Gastrocnemius medialis (tissue), 4 donors: ENCODE results near the gene ZNF689. TPM values are rescaled to one million over a fixed set of nuclear protein-coding genes. Genes with fewer than 3 reads are reported as not detected.

Source experiments
- ATAC-seq, 2 donors: fragments of 150-250 bp; one replicate each; pipeline ENCODE4 v1.9.1; 2016
- DNase-seq, 2 donors: peaks; one replicate each; pipeline ENCODE4 v3.0.0-alpha.2; 2019
- H3K27ac ChIP-seq, 4 donors: fragments of 200-600 bp; sonication (generic); 1 replicate in 1 of 4; 2 replicates in 3 of 4; pipeline ENCODE4 v1.5.1; 2016 to 2018; ENCODE audit warnings: mild to moderate bottlenecking in 2 of 4, moderate library complexity in 1 of 4
- H3K27me3 ChIP-seq, 3 donors: fragments of 200-600 bp; sonication (generic) in 2 of 3; 1 replicate in 1 of 3; 2 replicates in 2 of 3; pipeline versions ENCODE4 v1.5.1 to v1.6.0; 2016 to 2019; ENCODE audit warnings: mild to moderate bottlenecking in 1 of 3, moderate library complexity in 1 of 3
- H3K36me3 ChIP-seq, 2 donors: fragments of 200-600 bp; sonication (generic) in 1 of 2; one replicate each; pipeline ENCODE4 v1.5.1; 2017 to 2018
- H3K4me1 ChIP-seq, 2 donors: fragments of 200-600 bp; sonication (generic) in 1 of 2; one replicate each; pipeline ENCODE4 v1.5.1; 2016 to 2017; ENCODE audit warnings: mild to moderate bottlenecking in 2 of 2
- H3K4me3 ChIP-seq, 4 donors: fragments of 200-600 bp; sonication (generic) in 3 of 4; 1 replicate in 1 of 4; 2 replicates in 3 of 4; pipeline ENCODE4 v1.5.1; 2016 to 2019; ENCODE audit warnings: mild to moderate bottlenecking in 2 of 4
- H3K9me3 ChIP-seq, 3 donors: fragments of 200-600 bp; sonication (generic) in 2 of 3; 1 replicate in 1 of 3; 2 replicates in 2 of 3; pipeline ENCODE4 v1.5.1; 2016 to 2019
- POLR2A ChIP-seq, 2 donors: fragments of 450-650 bp; IDR thresholded peaks; one replicate each; pipeline ENCODE4 v1.6.1; 2017; ENCODE audit warnings: antibody characterized with exemption in 2 of 2, mild to moderate bottlenecking in 2 of 2, moderate library complexity in 2 of 2
- in situ Hi-C, 4 donors: fragments of 200-750 bp; cut with MboI; loops; one replicate each; pipeline versions ENCODE4 v1.15.0 to v1.8.0; 2017; ENCODE audit warnings: low sequenced_read_pairs in 4 of 4
- intact Hi-C: fragments of 100-400 bp; cut with DNase I; formaldehyde crosslinking; loops from one replicate; pipeline ENCODE4 v1.15.1; 2023; ENCODE audit warnings: low total_unique reads
- total RNA-seq, 4 donors: library from RNA; depleted of rRNA; stranded (reverse); fragments of >200 nt; gene quantifications; one replicate each; pipeline versions ENCODE4 v1.1.0 to v1.2.3, GENCODE V29; 2016
- TF ChIP-seq, protein P1 (sequence below), 5 experiments: fragments of 450-650 bp in 3 of 5; fragments of 200-600 bp in 2 of 5; sonication (generic) in 2 of 5; IDR thresholded peaks in 4 of 5; conservative IDR thresholded peaks in 1 of 5; 1 replicate in 4 of 5; 2 replicates in 1 of 5; pipeline ENCODE4 v1.5.1; 2016 to 2019; ENCODE audit warnings: antibody characterized with exemption in 5 of 5, mild to moderate bottlenecking in 3 of 5, moderate library complexity in 3 of 5

ZNF689 gene
- total RNA-seq, 4 donors from 2014 or later: 2.9 to 6.3 (median 6.1) TPM

GRCh38 chr16:30652718-30653117 lies 42.5 kb upstream of the ZNF689 start:
- H3K36me3 ChIP-seq: peaks cover 3 to 50% of the 10 kb centered on the region in 2 donors
- H3K27ac ChIP-seq: peak overlapping the region; percentile 94 to 99 (median 98)
- TF ChIP-seq POLR2A (IDR thresholded peaks at IDR 0.05): no peak
- TF ChIP-seq, protein P1, sequence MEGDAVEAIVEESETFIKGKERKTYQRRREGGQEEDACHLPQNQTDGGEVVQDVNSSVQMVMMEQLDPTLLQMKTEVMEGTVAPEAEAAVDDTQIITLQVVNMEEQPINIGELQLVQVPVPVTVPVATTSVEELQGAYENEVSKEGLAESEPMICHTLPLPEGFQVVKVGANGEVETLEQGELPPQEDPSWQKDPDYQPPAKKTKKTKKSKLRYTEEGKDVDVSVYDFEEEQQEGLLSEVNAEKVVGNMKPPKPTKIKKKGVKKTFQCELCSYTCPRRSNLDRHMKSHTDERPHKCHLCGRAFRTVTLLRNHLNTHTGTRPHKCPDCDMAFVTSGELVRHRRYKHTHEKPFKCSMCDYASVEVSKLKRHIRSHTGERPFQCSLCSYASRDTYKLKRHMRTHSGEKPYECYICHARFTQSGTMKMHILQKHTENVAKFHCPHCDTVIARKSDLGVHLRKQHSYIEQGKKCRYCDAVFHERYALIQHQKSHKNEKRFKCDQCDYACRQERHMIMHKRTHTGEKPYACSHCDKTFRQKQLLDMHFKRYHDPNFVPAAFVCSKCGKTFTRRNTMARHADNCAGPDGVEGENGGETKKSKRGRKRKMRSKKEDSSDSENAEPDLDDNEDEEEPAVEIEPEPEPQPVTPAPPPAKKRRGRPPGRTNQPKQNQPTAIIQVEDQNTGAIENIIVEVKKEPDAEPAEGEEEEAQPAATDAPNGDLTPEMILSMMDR (IDR thresholded peaks at IDR 0.05 in 4 of 5, conservative IDR thresholded peaks at IDR 0.05 in 1 of 5): no peak
- DNase-seq (no peak), ATAC-seq (no peak)
- intact Hi-C loops (loop anchor here (5.0 kb wide), 1 partner anchor 845 kb away; the partner anchor contains the start of gene MAZ), in situ Hi-C loops (loop anchor here in 1 of 4 donors (5.0 kb wide), 1 partner anchor 80 kb away; the partner anchor contains the start of gene ZNF688)
- no peaks in the 10 kb centered on the region for H3K27me3 ChIP-seq
- H3K4me3 ChIP-seq: no peak overlapping the region
- no peaks in the 10 kb centered on the region for H3K9me3 ChIP-seq
- H3K4me1 ChIP-seq: peaks cover 16 to 29% of the 10 kb centered on the region in 2 donors

DNA sequence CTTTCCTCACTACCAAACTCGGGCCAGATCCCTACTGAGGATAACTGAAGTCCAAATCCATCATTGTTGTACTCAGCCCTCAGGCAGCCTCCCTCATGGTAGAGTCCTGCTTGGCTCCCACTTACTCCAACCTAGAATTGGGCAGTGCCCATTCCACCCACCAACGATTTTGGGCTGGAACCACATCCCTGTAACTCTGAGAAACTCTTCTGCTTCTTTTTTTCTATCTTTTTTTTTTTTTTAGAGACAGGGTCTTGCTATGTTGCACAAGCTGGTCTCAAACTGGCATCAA lies 41.8 kb upstream of the ZNF689 start:
- H3K4me3 ChIP-seq: peak overlapping the region; percentile 83 to 96 (median 93)
- peak overlapping the region; percentile 94 to 99 (median 98) for H3K27ac ChIP-seq
- H3K36me3 ChIP-seq: peaks cover 3 to 48% of the 10 kb centered on the region in 2 donors
- TF ChIP-seq, protein P1 (IDR thresholded peaks at IDR 0.05 in 4 of 5, conservative IDR thresholded peaks at IDR 0.05 in 1 of 5): no peak
- no peak for TF ChIP-seq POLR2A (IDR thresholded peaks at IDR 0.05)
- DNase-seq (no peak), ATAC-seq (no peak)
- H3K4me1 ChIP-seq: peaks cover 11 to 21% of the 10 kb centered on the region in 2 donors
- in situ Hi-C loops: loop anchor here in 1 of 4 donors (5.0 kb wide), 1 partner anchor 80 kb away; the partner anchor contains the start of gene ZNF688
- H3K9me3 ChIP-seq: no peaks in the 10 kb centered on the region
- H3K27me3 ChIP-seq: no peaks in the 10 kb centered on the region
- intact Hi-C loops: loop anchor here (5.0 kb wide), 1 partner anchor 845 kb away; the partner anchor contains the start of gene MAZ

GRCh38 chr16:30651124-30652004 lies 41.2 kb upstream of the ZNF689 start:
- peak; percentile 53 to 60 for ATAC-seq
- Histone ChIP-seq H3K36me3 (peaks cover 3 to 43% of the 10 kb centered on the region in 2 donors), H3K27ac (peak overlapping the region; percentile 94 to 99 (median 98)), H3K4me1 (peaks cover 6 to 18% of the 10 kb centered on the region in 2 donors), H3K4me3 (peak overlapping the region; percentile 83 to 96 (median 93)), H3K9me3 (no peaks in the 10 kb centered on the region), H3K27me3 (no peaks in the 10 kb centered on the region)
- TF ChIP-seq, protein P1 (IDR thresholded peaks at IDR 0.05 in 4 of 5, conservative IDR thresholded peaks at IDR 0.05 in 1 of 5): peak; percentile 34 to 72 (median 67)
- TF ChIP-seq POLR2A (IDR thresholded peaks at IDR 0.05): no peak
- intact Hi-C loops: loop anchor here (2.0 to 5.0 kb wide), 2 partner anchors 67 to 844 kb away; partner anchors contain the start of genes MAZ and ZNF785
- in situ Hi-C loops: loop anchor here in 1 of 4 donors (5.0 kb wide), 1 partner anchor 79 kb away; the partner anchor contains the start of gene ZNF688
- DNase-seq: peak; percentile 36 to 61

GRCh38 chr16:30650369-30651123 lies 40.4 kb upstream of the ZNF689 start, which contains the start of gene PRR14:
Gene PRR14 (plus strand): TSS chr16:30650960. CDS start chr16:30651646, 686 bp downstream.
- Histone ChIP-seq H3K4me3 (peak within 1 kb of the TSS; percentile 83 to 96 (median 93)), H3K36me3 (peaks cover 3 to 34% of the 10 kb centered on the region in 2 donors), H3K27me3 (no peaks in the 10 kb centered on the region), H3K9me3 (no peaks in the 10 kb centered on the region), H3K4me1 (peaks cover 6 to 18% of the 10 kb centered on the region in 2 donors), H3K27ac (peak within 1 kb of the TSS; percentile 94 to 99 (median 98))
- peak; percentile 100 for DNase-seq
- ATAC-seq: peak; percentile 90 to 91
- in situ Hi-C loops (loop anchor here in 1 of 4 donors (5.0 kb wide), 1 partner anchor 78 kb away; the partner anchor contains the start of gene ZNF688), intact Hi-C loops (loop anchor here (1.0 to 5.0 kb wide), 7 partner anchors 8 to 843 kb away; partner anchors contain the start of genes FBRS, MAZ, ZNF689 and ZNF764)
- TF ChIP-seq, protein P1 (IDR thresholded peaks at IDR 0.05 in 4 of 5, conservative IDR thresholded peaks at IDR 0.05 in 1 of 5): peak in 4 of 5 experiments; percentile 38 to 69 (median 48)
- TF ChIP-seq POLR2A (IDR thresholded peaks at IDR 0.05): peak in 1 of 2 donors; percentile 74
